Lower leg skin (tissue), 4 donors: ENCODE data around the gene FMNL2. TPM values are rescaled to one million over a fixed set of nuclear protein-coding genes. Genes with fewer than 3 reads are reported as not detected.

ENCODE experiments used
- DNase-seq, 2 donors: peaks; one replicate each; pipeline ENCODE4 v3.0.0-alpha.2; 2019; ENCODE audit warnings: low spot score in 2 of 2
- H3K4me3 ChIP-seq: fragments of 200-600 bp; sonication (generic); 2 replicates; pipeline ENCODE4 v1.5.1; 2017; ENCODE audit warnings: mild to moderate bottlenecking, low read depth; ENCODE audit not compliant: poor library complexity, severe bottlenecking
- POLR2A ChIP-seq, 2 donors: fragments of 450-650 bp; IDR thresholded peaks; one replicate each; pipeline ENCODE4 v1.6.1; 2016 to 2017; ENCODE audit warnings: antibody characterized with exemption in 2 of 2, mild to moderate bottlenecking in 1 of 2, moderate library complexity in 1 of 2
- WGBS, 2 donors: methylation state at CpG; one replicate each; pipeline ENCODE4 v1.1.5; 2018; 5-methylcytosine and 5-hydroxymethylcytosine counted together
- intact Hi-C: fragments of 100-400 bp; cut with DNase I; formaldehyde crosslinking; loops from one replicate; pipeline ENCODE4 v1.15.0; 2023; ENCODE audit warnings: low total_unique reads
- total RNA-seq, 4 donors: library from RNA; depleted of rRNA; stranded (reverse); fragments of >200 nt; gene quantifications; one replicate each; pipeline ENCODE4 v1.1.0, GENCODE V29; 2016
- TF ChIP-seq, protein P1 (sequence below), 3 donors: fragments of 450-650 bp; IDR thresholded peaks; one replicate each; pipeline ENCODE4 v1.5.1; 2016; ENCODE audit warnings: antibody characterized with exemption in 3 of 3, mild to moderate bottlenecking in 3 of 3, moderate library complexity in 2 of 3

Gene FMNL2
- total RNA-seq, 4 donors from 2014 or later: 9.6 to 18.3 (median 12.9) TPM

DNA sequence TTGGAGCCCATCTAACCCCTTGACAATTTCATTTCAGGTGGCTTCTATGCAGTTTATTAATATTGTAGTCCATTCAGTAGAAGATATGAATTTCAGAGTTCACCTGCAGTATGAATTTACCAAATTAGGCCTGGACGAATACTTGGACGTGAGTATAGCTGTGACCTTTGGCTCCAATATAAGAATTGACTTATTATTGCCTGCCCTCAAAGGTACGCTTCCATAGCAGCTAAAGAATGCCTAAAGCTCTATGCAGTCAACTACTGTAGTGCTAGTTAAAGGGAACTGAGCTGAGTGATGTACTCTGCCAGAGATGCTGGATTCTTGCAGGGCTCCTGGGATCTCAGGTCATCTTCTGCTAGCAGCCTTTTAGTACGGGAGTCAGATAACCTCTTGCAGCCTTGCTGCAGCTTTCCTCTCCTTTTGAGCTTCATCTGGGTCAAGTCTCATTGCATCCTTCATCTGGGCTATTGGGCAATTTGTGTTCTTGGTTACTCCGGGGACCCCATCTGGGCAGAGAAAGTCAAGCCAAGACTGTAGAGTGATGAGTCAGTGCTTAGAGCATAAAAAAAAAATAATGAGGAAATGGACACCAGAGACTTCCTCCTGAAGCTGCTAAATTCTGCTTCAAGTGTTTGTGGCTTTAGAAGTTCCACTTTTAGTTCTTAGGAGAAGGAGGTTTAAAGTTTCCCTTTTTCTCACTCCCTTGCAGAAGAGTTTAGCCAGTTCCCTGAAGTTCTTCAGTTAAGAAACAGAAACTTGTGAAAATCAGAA lies 276.7 kb downstream of the FMNL2 start:
- no peak for TF ChIP-seq POLR2A (IDR thresholded peaks at IDR 0.05)
- TF ChIP-seq, protein P1, sequence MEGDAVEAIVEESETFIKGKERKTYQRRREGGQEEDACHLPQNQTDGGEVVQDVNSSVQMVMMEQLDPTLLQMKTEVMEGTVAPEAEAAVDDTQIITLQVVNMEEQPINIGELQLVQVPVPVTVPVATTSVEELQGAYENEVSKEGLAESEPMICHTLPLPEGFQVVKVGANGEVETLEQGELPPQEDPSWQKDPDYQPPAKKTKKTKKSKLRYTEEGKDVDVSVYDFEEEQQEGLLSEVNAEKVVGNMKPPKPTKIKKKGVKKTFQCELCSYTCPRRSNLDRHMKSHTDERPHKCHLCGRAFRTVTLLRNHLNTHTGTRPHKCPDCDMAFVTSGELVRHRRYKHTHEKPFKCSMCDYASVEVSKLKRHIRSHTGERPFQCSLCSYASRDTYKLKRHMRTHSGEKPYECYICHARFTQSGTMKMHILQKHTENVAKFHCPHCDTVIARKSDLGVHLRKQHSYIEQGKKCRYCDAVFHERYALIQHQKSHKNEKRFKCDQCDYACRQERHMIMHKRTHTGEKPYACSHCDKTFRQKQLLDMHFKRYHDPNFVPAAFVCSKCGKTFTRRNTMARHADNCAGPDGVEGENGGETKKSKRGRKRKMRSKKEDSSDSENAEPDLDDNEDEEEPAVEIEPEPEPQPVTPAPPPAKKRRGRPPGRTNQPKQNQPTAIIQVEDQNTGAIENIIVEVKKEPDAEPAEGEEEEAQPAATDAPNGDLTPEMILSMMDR (IDR thresholded peaks at IDR 0.05): no peak
- WGBS, 2 donors: 80 to 81% methylated on average over 5 of the region's 5 CpGs
- peak in 1 of 2 donors; percentile 61 for DNase-seq
- intact Hi-C loops: no loop called here
- H3K4me3 ChIP-seq: no peak overlapping the region

DNA sequence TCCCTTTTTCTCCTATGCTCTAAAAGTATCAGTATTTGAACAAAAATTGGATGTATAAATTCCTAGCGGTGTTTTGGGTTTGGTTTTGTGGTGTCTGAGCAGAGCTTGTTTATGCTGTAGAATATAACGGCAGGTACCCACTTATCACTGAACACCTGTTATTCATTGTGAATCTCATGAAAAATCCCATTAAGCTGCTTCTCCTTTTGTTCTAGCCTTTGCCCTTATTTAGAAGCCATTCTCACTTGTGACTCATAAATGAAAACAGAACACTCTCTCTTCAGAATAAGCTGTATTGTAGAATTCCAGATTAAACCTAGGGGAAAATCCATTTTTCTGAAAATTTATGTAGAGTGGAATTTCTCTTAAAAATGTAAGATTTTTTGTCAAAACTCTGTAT lies 278.3 kb downstream of the FMNL2 start:
- 83 to 89% methylated on average over 2 of the region's 2 CpGs for WGBS, 2 donors
- no peak overlapping the region for H3K4me3 ChIP-seq
- intact Hi-C loops: no loop called here
- DNase-seq: no peak
- TF ChIP-seq POLR2A (IDR thresholded peaks at IDR 0.05): no peak
- TF ChIP-seq, protein P1 (IDR thresholded peaks at IDR 0.05): no peak

DNA sequence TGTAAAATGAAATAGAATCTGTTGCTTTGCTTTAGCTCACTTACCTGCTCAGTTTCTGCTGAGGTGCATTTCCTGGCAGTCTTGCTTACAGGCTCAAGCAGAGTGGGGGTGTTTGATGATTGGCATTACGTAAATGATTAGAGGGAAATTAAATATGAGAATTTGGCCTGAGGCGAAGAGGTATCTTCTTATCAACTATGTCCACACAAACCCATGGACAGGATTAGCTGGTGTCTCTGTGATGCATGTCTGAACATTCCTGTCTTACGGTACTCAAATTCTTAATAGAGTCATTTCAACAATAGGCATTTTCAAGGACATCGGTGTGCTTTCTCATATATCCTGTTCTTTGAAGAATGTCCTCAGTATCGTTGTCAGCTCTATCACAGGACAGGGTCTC lies 280.2 kb downstream of the FMNL2 start:
- intact Hi-C loops: no loop called here
- TF ChIP-seq POLR2A (IDR thresholded peaks at IDR 0.05): no peak
- TF ChIP-seq, protein P1 (IDR thresholded peaks at IDR 0.05): no peak
- DNase-seq: no peak
- no peak overlapping the region for H3K4me3 ChIP-seq
- WGBS, 2 donors: 83 to 87% methylated on average over 5 of the region's 5 CpGs

DNA sequence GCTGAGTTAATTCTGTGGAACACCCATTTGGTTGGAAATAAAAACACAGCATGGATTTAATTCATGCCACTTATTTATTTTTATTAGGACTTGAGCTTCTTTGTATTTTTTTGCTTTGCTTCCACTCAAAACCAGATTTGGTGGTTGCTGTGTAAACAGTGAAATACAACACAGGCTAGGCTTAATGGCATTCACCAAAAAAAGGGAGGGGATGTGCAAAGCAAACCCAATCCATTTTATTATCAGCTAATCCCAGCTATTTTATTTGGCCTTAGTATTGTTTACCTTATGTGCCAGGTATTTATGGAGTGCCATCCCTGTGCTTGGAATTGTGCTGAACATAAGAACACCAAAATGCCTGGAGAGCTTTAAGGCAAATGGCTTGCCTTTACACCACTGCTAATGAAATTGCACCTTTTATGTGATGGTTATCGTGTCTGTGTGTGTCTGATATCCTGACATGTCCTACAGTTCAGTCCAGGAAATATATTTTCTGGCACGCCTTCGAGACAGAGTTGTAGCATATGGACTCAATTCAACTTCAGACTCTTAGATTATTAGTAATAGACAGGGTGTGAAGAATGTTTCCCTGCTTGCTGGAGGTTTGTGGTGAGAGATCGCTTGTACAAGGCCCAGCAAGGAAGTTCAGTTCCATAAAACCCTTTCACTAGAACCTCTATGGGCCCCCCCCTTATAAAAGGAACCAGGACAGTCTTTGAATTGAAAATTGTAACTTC lies 282.6 kb downstream of the FMNL2 start:
- TF ChIP-seq, protein P1 (IDR thresholded peaks at IDR 0.05): no peak
- TF ChIP-seq POLR2A (IDR thresholded peaks at IDR 0.05): no peak
- H3K4me3 ChIP-seq: no peak overlapping the region
- no peak for DNase-seq
- 54 to 73% methylated on average over 4 of the region's 4 CpGs for WGBS, 2 donors
- intact Hi-C loops: no loop called here

DNA sequence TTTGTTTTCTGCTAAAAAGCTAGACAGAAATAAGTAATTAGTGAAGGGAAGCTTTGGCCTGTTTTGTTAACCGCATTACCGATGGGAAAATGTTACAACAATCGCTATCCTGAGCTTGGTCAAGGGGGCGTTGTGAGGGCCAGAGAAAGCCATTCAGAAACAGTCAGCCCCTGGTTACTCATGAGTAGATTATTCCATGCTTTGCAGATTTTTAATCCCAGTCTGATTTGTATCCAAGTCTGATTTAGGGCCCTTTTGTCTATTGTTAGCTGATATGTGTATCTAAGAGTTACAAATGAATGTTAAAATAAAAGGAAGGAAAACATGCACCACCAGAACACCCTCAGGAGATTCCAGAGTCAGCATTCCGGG lies 283.2 kb downstream of the FMNL2 start:
- intact Hi-C loops: no loop called here
- WGBS, 2 donors: 79 to 83% methylated on average over 5 of the region's 5 CpGs
- TF ChIP-seq, protein P1 (IDR thresholded peaks at IDR 0.05): no peak
- TF ChIP-seq POLR2A (IDR thresholded peaks at IDR 0.05): no peak
- no peak for DNase-seq
- no peak overlapping the region for H3K4me3 ChIP-seq
